Measurements from ENCODE around the gene SNW1.

- TF ChIP-seq CTCF (IDR thresholded peaks at IDR 0.05; ENCODE audit: low read length), result no peak
- TF ChIP-seq EZH2 (IDR thresholded peaks at IDR 0.05; ENCODE audit: borderline replicate concordance, low read length), result no peak
These were observed 69.7 kb downstream of the SNW1 start for GRCh38 chr14:77691259-77691658.

Measured in OCI-LY1 (cell line).